ENCODE results near the gene AGMAT. TPM values are rescaled to one million over a fixed set of nuclear protein-coding genes. Genes with fewer than 3 reads are reported as not detected.

AGMAT gene, protein sequence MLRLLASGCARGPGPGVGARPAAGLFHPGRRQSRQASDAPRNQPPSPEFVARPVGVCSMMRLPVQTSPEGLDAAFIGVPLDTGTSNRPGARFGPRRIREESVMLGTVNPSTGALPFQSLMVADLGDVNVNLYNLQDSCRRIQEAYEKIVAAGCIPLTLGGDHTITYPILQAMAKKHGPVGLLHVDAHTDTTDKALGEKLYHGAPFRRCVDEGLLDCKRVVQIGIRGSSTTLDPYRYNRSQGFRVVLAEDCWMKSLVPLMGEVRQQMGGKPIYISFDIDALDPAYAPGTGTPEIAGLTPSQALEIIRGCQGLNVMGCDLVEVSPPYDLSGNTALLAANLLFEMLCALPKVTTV
- polyA plus RNA-seq (2012; ENCODE audit: insufficient read depth, insufficient read length, low read depth) = 0.63 TPM

DNA sequence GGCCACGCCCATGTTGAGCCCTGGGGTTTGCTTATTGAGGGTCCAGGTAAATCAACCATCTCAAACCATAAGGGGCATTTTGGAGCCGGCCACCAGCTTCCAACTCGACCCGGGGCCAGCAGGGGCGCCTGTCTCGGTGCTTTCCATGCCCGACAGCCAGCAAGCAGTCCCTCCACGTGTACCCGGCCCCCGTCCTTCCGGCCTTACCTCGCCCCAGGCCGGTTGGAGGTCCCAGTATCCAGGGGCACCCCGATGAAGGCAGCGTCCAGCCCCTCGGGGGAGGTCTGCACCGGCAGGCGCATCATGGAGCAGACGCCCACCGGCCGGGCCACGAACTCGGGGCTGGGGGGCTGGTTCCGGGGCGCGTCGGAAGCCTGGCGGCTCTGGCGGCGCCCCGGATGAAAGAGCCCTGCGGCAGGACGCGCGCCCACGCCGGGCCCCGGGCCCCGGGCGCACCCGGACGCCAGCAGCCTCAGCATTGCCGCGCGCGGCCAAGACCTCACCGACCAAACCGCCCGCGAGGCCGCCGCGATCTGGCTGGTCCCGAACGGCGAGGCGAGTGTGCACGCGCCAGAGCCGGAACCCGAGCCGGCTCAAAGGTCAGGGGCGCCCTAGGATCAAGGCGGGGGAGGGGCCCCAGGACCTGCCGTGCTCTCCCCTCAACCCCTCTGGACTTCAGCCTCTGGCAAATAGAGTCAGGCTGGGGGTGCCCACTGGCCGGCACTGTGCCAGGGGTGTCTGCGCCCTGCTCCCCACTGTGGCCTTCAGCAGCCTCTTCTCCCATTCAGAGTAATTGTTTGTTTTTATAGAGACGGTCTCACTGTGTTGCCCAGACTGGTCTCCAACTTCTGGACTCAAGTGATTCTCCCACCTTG, at the start of gene AGMAT:
Gene AGMAT, minus strand, starts transcription at position 563 of the 875 bp plus-strand sequence. Its CDS starts 84 bp downstream, at position 479.
- TF ChIP-seq, protein P1, sequence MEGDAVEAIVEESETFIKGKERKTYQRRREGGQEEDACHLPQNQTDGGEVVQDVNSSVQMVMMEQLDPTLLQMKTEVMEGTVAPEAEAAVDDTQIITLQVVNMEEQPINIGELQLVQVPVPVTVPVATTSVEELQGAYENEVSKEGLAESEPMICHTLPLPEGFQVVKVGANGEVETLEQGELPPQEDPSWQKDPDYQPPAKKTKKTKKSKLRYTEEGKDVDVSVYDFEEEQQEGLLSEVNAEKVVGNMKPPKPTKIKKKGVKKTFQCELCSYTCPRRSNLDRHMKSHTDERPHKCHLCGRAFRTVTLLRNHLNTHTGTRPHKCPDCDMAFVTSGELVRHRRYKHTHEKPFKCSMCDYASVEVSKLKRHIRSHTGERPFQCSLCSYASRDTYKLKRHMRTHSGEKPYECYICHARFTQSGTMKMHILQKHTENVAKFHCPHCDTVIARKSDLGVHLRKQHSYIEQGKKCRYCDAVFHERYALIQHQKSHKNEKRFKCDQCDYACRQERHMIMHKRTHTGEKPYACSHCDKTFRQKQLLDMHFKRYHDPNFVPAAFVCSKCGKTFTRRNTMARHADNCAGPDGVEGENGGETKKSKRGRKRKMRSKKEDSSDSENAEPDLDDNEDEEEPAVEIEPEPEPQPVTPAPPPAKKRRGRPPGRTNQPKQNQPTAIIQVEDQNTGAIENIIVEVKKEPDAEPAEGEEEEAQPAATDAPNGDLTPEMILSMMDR (IDR thresholded peaks at IDR 0.05; ENCODE audit: low read depth, low read length) = peak; percentile 35; the same call in 1 of the 2 replicates
- Histone ChIP-seq H3K36me3 (no peaks in the 10 kb centered on the region), H3K9me3 (no peaks in the 10 kb centered on the region), H3K4me1 (no peaks in the 10 kb centered on the region), H3K27me3 (no peaks in the 10 kb centered on the region), H3K4me3 (ENCODE audit: low read depth, low read length) (peak within 1 kb of the TSS; percentile 53)
- peak; percentile 57 for DNase-seq

DNA sequence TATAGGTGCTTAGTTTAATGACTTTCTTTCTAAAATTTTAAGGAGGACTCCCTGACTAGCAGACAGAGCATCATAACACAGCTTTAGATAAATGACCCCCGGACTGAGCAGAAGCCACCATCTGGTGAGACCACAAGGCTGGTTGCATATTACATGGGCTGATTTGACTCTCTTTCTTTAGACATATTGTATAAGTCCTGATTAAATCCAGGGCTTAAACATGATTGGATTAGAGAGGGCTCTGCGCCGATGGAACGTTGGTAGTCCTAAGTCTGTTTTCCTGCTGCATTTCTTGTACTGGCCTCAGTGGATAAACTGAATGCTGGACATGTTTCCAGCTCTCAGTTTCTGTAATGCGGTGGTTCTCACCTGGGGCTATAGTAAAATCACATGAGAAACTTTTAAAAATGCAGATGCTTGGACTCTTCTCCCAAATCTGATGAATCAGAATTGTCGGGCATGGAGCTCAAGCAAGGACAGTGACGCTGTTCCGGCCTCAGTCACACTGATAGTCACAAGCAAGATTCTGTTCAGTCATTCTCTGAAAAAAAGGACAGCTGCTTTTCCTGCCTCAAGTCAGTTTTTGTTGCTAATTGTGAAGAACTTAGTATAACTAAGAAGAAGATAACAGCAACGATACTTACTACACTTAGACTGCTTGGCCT, 49.0 kb upstream of the AGMAT start:
- no peaks in the 10 kb centered on the region for H3K9me3 ChIP-seq
- no peaks in the 10 kb centered on the region for H3K27me3 ChIP-seq
- H3K36me3 ChIP-seq = peaks cover 16% of the 10 kb centered on the region
- DNase-seq = no peak
- no peak overlapping the region for H3K4me3 ChIP-seq (ENCODE audit: low read depth, low read length)
- no peaks in the 10 kb centered on the region for H3K4me1 ChIP-seq
- TF ChIP-seq, protein P1 (IDR thresholded peaks at IDR 0.05; ENCODE audit: low read depth, low read length) = no peak

DNA sequence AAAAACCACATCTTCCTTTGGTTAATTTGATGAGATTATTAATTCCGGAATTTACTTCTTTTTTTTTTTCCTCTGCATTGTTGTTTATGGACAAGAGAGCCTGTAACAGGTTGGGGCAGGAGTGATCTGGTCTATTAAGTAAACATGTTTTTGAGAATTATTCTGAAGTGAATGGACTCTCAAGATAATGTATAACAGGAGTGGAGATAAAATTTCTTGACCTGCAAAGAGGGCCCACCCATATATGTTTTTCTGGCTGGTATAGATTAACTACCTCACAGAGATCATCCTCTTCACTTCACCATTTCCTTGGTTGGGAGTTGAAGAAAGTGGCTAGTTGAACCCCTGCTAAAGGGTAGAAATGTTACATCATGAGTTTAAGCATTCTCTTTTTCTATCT, 43.2 kb upstream of the AGMAT start:
- Histone ChIP-seq H3K4me1 (no peaks in the 10 kb centered on the region), H3K36me3 (peaks cover 6% of the 10 kb centered on the region; the same call in 1 of the 2 replicates), H3K4me3 (ENCODE audit: low read depth, low read length) (no peak overlapping the region), H3K27me3 (no peaks in the 10 kb centered on the region), H3K9me3 (no peaks in the 10 kb centered on the region)
- TF ChIP-seq, protein P1 (IDR thresholded peaks at IDR 0.05; ENCODE audit: low read depth, low read length) = no peak
- no peak for DNase-seq

DNA sequence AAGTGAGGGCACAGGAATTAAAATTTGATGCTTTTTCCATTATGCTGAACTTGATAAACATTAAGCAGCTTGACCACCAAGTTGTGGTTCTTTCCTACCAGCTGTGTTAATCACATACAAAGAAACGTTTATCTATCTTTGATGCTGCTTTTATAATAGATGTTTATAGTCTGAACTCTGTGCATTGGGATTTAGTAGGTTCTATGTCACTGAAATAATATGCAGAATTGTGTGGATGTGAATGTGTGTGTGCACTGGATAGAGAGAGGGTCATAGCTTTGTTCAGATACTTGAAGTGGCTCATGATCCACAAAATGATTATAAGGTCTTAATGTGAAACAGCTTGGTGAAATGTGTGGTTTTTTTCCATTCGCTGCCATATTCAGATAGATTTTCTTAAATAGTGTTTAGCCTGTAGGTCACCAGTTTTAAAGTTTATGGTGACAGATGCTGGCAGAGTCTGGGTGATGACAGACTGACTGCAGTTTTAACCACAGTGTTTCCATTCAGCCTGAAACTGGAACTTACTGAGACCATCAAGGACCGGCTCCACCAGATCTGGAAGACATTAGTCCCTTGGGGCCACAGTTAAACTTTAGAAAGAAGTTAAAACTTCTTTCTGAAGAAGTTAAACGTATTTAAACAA, 42.6 kb upstream of the AGMAT start:
- peaks cover 6% of the 10 kb centered on the region; the same call in 1 of the 2 replicates for H3K36me3 ChIP-seq
- no peaks in the 10 kb centered on the region for H3K9me3 ChIP-seq
- H3K27me3 ChIP-seq = no peaks in the 10 kb centered on the region
- H3K4me1 ChIP-seq = no peaks in the 10 kb centered on the region
- H3K4me3 ChIP-seq (ENCODE audit: low read depth, low read length) = no peak overlapping the region
- no peak for DNase-seq
- TF ChIP-seq, protein P1 (IDR thresholded peaks at IDR 0.05; ENCODE audit: low read depth, low read length) = no peak

DNA sequence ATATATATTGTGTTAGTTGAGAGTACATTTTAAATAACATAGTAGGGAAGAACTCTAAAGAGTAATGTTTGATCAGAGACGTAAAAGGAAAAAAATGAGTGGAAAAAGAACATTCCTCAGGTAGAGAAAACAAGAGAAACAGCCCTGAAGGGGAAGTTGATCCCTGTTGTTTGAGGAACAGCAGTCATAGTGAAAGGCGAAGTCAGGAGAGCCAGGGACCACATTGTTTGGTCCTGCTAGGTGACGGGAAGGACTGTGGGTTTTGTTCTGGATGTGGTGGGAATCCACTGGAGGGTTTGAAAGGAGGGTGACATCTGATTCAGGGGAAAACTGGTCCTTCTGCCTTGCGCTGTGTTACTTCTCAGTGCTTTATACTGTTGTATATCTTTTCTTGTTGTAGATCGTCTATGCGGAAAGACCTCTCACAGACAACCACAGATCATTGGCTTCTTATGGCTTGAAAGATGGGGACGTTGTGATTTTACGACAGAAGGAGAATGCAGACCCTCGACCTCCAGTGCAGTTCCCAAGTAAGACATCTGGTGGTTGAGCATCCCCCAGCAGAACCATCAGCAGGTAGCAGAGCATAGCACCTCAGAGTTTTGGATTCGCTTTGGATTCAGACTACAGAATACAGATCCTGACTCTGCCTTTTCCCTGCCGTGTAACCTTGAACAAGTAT, 41.6 kb upstream of the AGMAT start:
- H3K4me3 ChIP-seq (ENCODE audit: low read depth, low read length) = no peak overlapping the region
- peaks cover 6% of the 10 kb centered on the region; the same call in 1 of the 2 replicates for H3K36me3 ChIP-seq
- H3K4me1 ChIP-seq = no peaks in the 10 kb centered on the region
- DNase-seq = no peak
- H3K9me3 ChIP-seq = no peaks in the 10 kb centered on the region
- no peaks in the 10 kb centered on the region for H3K27me3 ChIP-seq
- TF ChIP-seq, protein P1 (IDR thresholded peaks at IDR 0.05; ENCODE audit: low read depth, low read length) = no peak

All from BE2C (cell line).